ENCODE measurements around the gene CCL4. TPM values are rescaled to one million over a fixed set of nuclear protein-coding genes. Genes with fewer than 3 reads are reported as not detected.

CCL4 gene
- total and polyA plus RNA-seq, 2 experiments from 2014 or later = not detected

DNA sequence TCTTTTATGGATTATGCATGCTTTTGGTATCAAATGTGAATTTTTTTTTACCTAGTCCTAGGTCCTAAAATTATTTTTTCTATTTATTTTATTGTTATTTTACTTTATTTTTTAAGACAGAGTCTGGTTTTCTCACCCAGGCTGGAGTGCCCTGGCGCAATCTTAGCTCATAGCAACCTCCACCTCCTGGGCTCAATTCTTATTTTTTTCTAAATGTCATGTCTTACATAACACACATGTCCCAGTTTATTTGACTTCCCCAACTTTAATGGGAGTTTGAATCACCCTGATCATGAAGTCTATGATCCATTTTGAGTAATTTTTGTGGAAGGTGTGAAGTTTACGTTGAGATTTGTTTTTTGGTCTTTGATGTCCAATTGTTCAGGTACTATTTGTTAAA is 42.8 kb upstream of the CCL4 start:
- no peaks in the 10 kb centered on the region for H3K36me3 Mint-ChIP-seq (ENCODE audit: low read depth)
- H3K4me3 Mint-ChIP-seq = no peak overlapping the region
- no peak for ATAC-seq

More for the DNA sequence above, 42.8 kb upstream of the CCL4 start:
- H3K27ac Mint-ChIP-seq = no peak overlapping the region
- DNase-seq (ENCODE audit: low spot score) = no peak
- H3K27ac ChIP-seq (ENCODE audit: low read depth) = no peak overlapping the region
- TF ChIP-seq NANOG (IDR thresholded peaks at IDR 0.05; ENCODE audit: borderline replicate concordance) = no peak
- no peak for TF ChIP-seq CREB1 (CRISPR knock-in tag; IDR thresholded peaks at IDR 0.05; ENCODE audit: low read depth)
- no peak for TF ChIP-seq JUNB (IDR thresholded peaks at IDR 0.05; ENCODE audit: unreplicated experiment)
- no peak for TF ChIP-seq EZH2 (IDR thresholded peaks at IDR 0.05; ENCODE audit: low read depth, unreplicated experiment)
- TF ChIP-seq STAT1 (IDR thresholded peaks at IDR 0.05; ENCODE audit: unreplicated experiment) = no peak
- TF ChIP-seq, protein P1, sequence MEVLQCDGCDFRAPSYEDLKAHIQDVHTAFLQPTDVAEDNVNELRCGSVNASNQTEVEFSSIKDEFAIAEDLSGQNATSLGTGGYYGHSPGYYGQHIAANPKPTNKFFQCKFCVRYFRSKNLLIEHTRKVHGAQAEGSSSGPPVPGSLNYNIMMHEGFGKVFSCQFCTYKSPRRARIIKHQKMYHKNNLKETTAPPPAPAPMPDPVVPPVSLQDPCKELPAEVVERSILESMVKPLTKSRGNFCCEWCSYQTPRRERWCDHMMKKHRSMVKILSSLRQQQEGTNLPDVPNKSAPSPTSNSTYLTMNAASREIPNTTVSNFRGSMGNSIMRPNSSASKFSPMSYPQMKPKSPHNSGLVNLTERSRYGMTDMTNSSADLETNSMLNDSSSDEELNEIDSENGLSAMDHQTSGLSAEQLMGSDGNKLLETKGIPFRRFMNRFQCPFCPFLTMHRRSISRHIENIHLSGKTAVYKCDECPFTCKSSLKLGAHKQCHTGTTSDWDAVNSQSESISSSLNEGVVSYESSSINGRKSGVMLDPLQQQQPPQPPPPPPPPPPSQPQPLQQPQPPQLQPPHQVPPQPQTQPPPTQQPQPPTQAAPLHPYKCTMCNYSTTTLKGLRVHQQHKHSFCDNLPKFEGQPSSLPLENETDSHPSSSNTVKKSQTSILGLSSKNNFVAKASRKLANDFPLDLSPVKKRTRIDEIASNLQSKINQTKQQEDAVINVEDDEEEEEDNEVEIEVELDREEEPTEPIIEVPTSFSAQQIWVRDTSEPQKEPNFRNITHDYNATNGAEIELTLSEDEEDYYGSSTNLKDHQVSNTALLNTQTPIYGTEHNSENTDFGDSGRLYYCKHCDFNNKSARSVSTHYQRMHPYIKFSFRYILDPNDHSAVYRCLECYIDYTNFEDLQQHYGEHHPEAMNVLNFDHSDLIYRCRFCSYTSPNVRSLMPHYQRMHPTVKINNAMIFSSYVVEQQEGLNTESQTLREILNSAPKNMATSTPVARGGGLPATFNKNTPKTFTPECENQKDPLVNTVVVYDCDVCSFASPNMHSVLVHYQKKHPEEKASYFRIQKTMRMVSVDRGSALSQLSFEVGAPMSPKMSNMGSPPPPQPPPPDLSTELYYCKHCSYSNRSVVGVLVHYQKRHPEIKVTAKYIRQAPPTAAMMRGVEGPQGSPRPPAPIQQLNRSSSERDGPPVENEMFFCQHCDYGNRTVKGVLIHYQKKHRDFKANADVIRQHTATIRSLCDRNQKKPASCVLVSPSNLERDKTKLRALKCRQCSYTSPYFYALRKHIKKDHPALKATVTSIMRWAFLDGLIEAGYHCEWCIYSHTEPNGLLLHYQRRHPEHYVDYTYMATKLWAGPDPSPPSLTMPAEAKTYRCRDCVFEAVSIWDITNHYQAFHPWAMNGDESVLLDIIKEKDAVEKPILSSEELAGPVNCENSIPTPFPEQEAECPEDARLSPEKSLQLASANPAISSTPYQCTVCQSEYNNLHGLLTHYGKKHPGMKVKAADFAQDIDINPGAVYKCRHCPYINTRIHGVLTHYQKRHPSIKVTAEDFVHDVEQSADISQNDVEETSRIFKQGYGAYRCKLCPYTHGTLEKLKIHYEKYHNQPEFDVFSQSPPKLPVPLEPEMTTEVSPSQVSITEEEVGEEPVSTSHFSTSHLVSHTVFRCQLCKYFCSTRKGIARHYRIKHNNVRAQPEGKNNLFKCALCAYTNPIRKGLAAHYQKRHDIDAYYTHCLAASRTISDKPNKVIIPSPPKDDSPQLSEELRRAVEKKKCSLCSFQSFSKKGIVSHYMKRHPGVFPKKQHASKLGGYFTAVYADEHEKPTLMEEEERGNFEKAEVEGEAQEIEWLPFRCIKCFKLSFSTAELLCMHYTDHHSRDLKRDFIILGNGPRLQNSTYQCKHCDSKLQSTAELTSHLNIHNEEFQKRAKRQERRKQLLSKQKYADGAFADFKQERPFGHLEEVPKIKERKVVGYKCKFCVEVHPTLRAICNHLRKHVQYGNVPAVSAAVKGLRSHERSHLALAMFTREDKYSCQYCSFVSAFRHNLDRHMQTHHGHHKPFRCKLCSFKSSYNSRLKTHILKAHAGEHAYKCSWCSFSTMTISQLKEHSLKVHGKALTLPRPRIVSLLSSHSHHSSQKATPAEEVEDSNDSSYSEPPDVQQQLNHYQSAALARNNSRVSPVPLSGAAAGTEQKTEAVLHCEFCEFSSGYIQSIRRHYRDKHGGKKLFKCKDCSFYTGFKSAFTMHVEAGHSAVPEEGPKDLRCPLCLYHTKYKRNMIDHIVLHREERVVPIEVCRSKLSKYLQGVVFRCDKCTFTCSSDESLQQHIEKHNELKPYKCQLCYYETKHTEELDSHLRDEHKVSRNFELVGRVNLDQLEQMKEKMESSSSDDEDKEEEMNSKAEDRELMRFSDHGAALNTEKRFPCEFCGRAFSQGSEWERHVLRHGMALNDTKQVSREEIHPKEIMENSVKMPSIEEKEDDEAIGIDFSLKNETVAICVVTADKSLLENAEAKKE (CRISPR knock-in tag; IDR thresholded peaks at IDR 0.05) = no peak
- TF ChIP-seq, protein P2, sequence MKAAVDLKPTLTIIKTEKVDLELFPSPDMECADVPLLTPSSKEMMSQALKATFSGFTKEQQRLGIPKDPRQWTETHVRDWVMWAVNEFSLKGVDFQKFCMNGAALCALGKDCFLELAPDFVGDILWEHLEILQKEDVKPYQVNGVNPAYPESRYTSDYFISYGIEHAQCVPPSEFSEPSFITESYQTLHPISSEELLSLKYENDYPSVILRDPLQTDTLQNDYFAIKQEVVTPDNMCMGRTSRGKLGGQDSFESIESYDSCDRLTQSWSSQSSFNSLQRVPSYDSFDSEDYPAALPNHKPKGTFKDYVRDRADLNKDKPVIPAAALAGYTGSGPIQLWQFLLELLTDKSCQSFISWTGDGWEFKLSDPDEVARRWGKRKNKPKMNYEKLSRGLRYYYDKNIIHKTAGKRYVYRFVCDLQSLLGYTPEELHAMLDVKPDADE (IDR thresholded peaks at IDR 0.05) = no peak
- TF ChIP-seq, protein P3, sequence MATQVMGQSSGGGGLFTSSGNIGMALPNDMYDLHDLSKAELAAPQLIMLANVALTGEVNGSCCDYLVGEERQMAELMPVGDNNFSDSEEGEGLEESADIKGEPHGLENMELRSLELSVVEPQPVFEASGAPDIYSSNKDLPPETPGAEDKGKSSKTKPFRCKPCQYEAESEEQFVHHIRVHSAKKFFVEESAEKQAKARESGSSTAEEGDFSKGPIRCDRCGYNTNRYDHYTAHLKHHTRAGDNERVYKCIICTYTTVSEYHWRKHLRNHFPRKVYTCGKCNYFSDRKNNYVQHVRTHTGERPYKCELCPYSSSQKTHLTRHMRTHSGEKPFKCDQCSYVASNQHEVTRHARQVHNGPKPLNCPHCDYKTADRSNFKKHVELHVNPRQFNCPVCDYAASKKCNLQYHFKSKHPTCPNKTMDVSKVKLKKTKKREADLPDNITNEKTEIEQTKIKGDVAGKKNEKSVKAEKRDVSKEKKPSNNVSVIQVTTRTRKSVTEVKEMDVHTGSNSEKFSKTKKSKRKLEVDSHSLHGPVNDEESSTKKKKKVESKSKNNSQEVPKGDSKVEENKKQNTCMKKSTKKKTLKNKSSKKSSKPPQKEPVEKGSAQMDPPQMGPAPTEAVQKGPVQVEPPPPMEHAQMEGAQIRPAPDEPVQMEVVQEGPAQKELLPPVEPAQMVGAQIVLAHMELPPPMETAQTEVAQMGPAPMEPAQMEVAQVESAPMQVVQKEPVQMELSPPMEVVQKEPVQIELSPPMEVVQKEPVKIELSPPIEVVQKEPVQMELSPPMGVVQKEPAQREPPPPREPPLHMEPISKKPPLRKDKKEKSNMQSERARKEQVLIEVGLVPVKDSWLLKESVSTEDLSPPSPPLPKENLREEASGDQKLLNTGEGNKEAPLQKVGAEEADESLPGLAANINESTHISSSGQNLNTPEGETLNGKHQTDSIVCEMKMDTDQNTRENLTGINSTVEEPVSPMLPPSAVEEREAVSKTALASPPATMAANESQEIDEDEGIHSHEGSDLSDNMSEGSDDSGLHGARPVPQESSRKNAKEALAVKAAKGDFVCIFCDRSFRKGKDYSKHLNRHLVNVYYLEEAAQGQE (IDR thresholded peaks at IDR 0.05; ENCODE audit: unreplicated experiment) = no peak
- TF ChIP-seq, protein P4, sequence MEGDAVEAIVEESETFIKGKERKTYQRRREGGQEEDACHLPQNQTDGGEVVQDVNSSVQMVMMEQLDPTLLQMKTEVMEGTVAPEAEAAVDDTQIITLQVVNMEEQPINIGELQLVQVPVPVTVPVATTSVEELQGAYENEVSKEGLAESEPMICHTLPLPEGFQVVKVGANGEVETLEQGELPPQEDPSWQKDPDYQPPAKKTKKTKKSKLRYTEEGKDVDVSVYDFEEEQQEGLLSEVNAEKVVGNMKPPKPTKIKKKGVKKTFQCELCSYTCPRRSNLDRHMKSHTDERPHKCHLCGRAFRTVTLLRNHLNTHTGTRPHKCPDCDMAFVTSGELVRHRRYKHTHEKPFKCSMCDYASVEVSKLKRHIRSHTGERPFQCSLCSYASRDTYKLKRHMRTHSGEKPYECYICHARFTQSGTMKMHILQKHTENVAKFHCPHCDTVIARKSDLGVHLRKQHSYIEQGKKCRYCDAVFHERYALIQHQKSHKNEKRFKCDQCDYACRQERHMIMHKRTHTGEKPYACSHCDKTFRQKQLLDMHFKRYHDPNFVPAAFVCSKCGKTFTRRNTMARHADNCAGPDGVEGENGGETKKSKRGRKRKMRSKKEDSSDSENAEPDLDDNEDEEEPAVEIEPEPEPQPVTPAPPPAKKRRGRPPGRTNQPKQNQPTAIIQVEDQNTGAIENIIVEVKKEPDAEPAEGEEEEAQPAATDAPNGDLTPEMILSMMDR (conservative IDR thresholded peaks at IDR 0.05; ENCODE audit: low read depth in 2 of 2) = no peak
- no peaks in the 10 kb centered on the region; the same call in 2 of the 3 replicates for H3K9me3 Mint-ChIP-seq
- H3K79me2 ChIP-seq (replicated peaks; ENCODE audit: insufficient read depth) = no peaks in the 10 kb centered on the region
- H4K20me1 ChIP-seq (replicated peaks; ENCODE audit: insufficient read depth) = no peaks in the 10 kb centered on the region
- H3F3A ChIP-seq (replicated peaks; ENCODE audit: low read depth) = no peaks in the 10 kb centered on the region
- no peak overlapping the region for H3K4me3 ChIP-seq
- no peaks in the 10 kb centered on the region for H3K27me3 Mint-ChIP-seq (ENCODE audit: insufficient read depth, low read depth, poor library complexity)
- no peak overlapping the region for H2AFZ ChIP-seq
- H3K36me3 ChIP-seq (ENCODE audit: insufficient read depth) = no peaks in the 10 kb centered on the region
- H3K4me1 Mint-ChIP-seq = no peaks in the 10 kb centered on the region
- no peaks in the 10 kb centered on the region for H3K4me1 ChIP-seq (ENCODE audit: insufficient read depth)
- H3K9me2 ChIP-seq (ENCODE audit: insufficient read depth) = peaks cover 10% of the 10 kb centered on the region
- no peaks in the 10 kb centered on the region for H3K27me3 ChIP-seq (ENCODE audit: insufficient read depth)
- H3K4me2 ChIP-seq = no peak overlapping the region
